MM.1S (cell line): Measurements from ENCODE around the gene GPR176.

Experiments
- EZH2 ChIP-seq: fragments of 300-600 bp; sonication (generic); optimal IDR thresholded peaks from 2 replicates; pipeline ENCODE3; 2017; ENCODE audit warnings: low read depth, mild to moderate bottlenecking, antibody characterized with exemption, low read length, mixed read lengths
- TF ChIP-seq, protein P1 (sequence below): fragments of 300-600 bp; sonication (generic); IDR thresholded peaks from 2 replicates; pipeline ENCODE4 v1.5.1; 2016; ENCODE audit warnings: antibody characterized with exemption, low read length, mixed read lengths

DNA sequence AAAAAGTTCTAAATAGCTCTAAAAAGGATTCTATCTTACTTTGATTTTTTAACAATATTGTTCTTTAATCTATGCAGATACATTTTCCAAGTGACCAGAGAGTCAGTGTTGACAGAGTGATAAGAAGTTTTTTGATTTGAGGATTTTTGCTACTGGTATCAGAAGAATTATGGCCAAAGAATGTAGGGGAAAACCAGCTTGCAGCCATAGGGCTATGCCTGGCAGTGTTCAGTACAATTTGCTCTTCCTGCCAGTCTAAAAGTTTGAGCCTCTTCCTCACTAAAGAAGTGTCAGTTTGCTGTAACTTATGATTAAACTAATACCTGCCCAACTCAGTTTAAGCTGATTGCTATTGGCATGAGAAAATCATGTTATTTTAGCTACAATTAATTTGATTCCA, 102.2 kb downstream of the GPR176 start:
- TF ChIP-seq, protein P1, sequence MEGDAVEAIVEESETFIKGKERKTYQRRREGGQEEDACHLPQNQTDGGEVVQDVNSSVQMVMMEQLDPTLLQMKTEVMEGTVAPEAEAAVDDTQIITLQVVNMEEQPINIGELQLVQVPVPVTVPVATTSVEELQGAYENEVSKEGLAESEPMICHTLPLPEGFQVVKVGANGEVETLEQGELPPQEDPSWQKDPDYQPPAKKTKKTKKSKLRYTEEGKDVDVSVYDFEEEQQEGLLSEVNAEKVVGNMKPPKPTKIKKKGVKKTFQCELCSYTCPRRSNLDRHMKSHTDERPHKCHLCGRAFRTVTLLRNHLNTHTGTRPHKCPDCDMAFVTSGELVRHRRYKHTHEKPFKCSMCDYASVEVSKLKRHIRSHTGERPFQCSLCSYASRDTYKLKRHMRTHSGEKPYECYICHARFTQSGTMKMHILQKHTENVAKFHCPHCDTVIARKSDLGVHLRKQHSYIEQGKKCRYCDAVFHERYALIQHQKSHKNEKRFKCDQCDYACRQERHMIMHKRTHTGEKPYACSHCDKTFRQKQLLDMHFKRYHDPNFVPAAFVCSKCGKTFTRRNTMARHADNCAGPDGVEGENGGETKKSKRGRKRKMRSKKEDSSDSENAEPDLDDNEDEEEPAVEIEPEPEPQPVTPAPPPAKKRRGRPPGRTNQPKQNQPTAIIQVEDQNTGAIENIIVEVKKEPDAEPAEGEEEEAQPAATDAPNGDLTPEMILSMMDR = no peak
- TF ChIP-seq EZH2 = no peak
